Measurements from ENCODE around the gene CREBBP.

The CREBBP gene

GRCh38 chr16:3745751-3746355 lies 134.7 kb downstream of the CREBBP start:
- Histone ChIP-seq H3K27ac (ENCODE audit: low read length) (no peak overlapping the region), H3K4me1 (ENCODE audit: control insufficient read depth, insufficient read depth, low read length) (no peaks in the 10 kb centered on the region), H3K9ac (ENCODE audit: low read length in 2 of 2) (no peak overlapping the region), H3K9me3 (ENCODE audit: control insufficient read depth in 2 of 2, low read length in 2 of 2) (no peaks in the 10 kb centered on the region), H3K27me3 (ENCODE audit: control insufficient read depth in 1 of 2, insufficient read depth in 2 of 2, low read length in 2 of 2) (no peaks in the 10 kb centered on the region), H3K4me3 (ENCODE audit: low read length in 2 of 2) (no peak overlapping the region), H3K36me3 (ENCODE audit: control insufficient read depth in 2 of 2, insufficient read depth in 2 of 2, low read length in 2 of 2) (peaks cover 53 to 55% of the 10 kb centered on the region in 2 donors)

- no peak overlapping the region for H3K27ac ChIP-seq (ENCODE audit: low read length)
- peaks cover 64 to 65% of the 10 kb centered on the region in 2 donors for H3K36me3 ChIP-seq (ENCODE audit: control insufficient read depth in 2 of 2, insufficient read depth in 2 of 2, low read length in 2 of 2)
- no peaks in the 10 kb centered on the region for H3K9me3 ChIP-seq (ENCODE audit: control insufficient read depth in 2 of 2, low read length in 2 of 2)
- H3K9ac ChIP-seq (ENCODE audit: low read length in 2 of 2), result no peak overlapping the region
- H3K4me3 ChIP-seq (ENCODE audit: low read length in 2 of 2), result no peak overlapping the region
- H3K4me1 ChIP-seq (ENCODE audit: control insufficient read depth, insufficient read depth, low read length), result no peaks in the 10 kb centered on the region
- H3K27me3 ChIP-seq (ENCODE audit: control insufficient read depth in 1 of 2, insufficient read depth in 2 of 2, low read length in 2 of 2), result no peaks in the 10 kb centered on the region
Measured at GRCh38 chr16:3744018-3744417, 136.5 kb downstream of the CREBBP start.

GRCh38 chr16:3740934-3741333 lies 139.6 kb downstream of the CREBBP start:
- Histone ChIP-seq H3K36me3 (ENCODE audit: control insufficient read depth in 2 of 2, insufficient read depth in 2 of 2, low read length in 2 of 2) (peaks cover 72 to 75% of the 10 kb centered on the region in 2 donors), H3K27me3 (ENCODE audit: control insufficient read depth in 1 of 2, insufficient read depth in 2 of 2, low read length in 2 of 2) (no peaks in the 10 kb centered on the region), H3K9ac (ENCODE audit: low read length in 2 of 2) (no peak overlapping the region), H3K4me3 (ENCODE audit: low read length in 2 of 2) (no peak overlapping the region), H3K27ac (ENCODE audit: low read length) (no peak overlapping the region), H3K9me3 (ENCODE audit: control insufficient read depth in 2 of 2, low read length in 2 of 2) (no peaks in the 10 kb centered on the region), H3K4me1 (ENCODE audit: control insufficient read depth, insufficient read depth, low read length) (no peaks in the 10 kb centered on the region)

GRCh38 chr16:3740186-3740585 lies 140.3 kb downstream of the CREBBP start:
- H3K9ac ChIP-seq (ENCODE audit: low read length in 2 of 2), result no peak overlapping the region
- no peaks in the 10 kb centered on the region for H3K4me1 ChIP-seq (ENCODE audit: control insufficient read depth, insufficient read depth, low read length)
- H3K27ac ChIP-seq (ENCODE audit: low read length), result no peak overlapping the region
- no peak overlapping the region for H3K4me3 ChIP-seq (ENCODE audit: low read length in 2 of 2)
- H3K27me3 ChIP-seq (ENCODE audit: control insufficient read depth in 1 of 2, insufficient read depth in 2 of 2, low read length in 2 of 2), result no peaks in the 10 kb centered on the region
- H3K36me3 ChIP-seq (ENCODE audit: control insufficient read depth in 2 of 2, insufficient read depth in 2 of 2, low read length in 2 of 2), result peaks cover 73 to 77% of the 10 kb centered on the region in 2 donors
- no peaks in the 10 kb centered on the region for H3K9me3 ChIP-seq (ENCODE audit: control insufficient read depth in 2 of 2, low read length in 2 of 2)

GRCh38 chr16:3739636-3740035 lies 140.9 kb downstream of the CREBBP start:
- Histone ChIP-seq H3K4me3 (ENCODE audit: low read length in 2 of 2) (no peak overlapping the region), H3K9me3 (ENCODE audit: control insufficient read depth in 2 of 2, low read length in 2 of 2) (no peaks in the 10 kb centered on the region), H3K4me1 (ENCODE audit: control insufficient read depth, insufficient read depth, low read length) (no peaks in the 10 kb centered on the region), H3K36me3 (ENCODE audit: control insufficient read depth in 2 of 2, insufficient read depth in 2 of 2, low read length in 2 of 2) (peaks cover 77 to 78% of the 10 kb centered on the region in 2 donors), H3K27ac (ENCODE audit: low read length) (no peak overlapping the region), H3K9ac (ENCODE audit: low read length in 2 of 2) (no peak overlapping the region), H3K27me3 (ENCODE audit: control insufficient read depth in 1 of 2, insufficient read depth in 2 of 2, low read length in 2 of 2) (no peaks in the 10 kb centered on the region)

GRCh38 chr16:3738541-3738940 lies 142.0 kb downstream of the CREBBP start:
- Histone ChIP-seq H3K4me3 (ENCODE audit: low read length in 2 of 2) (no peak overlapping the region), H3K36me3 (ENCODE audit: control insufficient read depth in 2 of 2, insufficient read depth in 2 of 2, low read length in 2 of 2) (peaks cover 77 to 78% of the 10 kb centered on the region in 2 donors), H3K9me3 (ENCODE audit: control insufficient read depth in 2 of 2, low read length in 2 of 2) (no peaks in the 10 kb centered on the region), H3K27ac (ENCODE audit: low read length) (no peak overlapping the region), H3K4me1 (ENCODE audit: control insufficient read depth, insufficient read depth, low read length) (no peaks in the 10 kb centered on the region), H3K9ac (ENCODE audit: low read length in 2 of 2) (no peak overlapping the region), H3K27me3 (ENCODE audit: control insufficient read depth in 1 of 2, insufficient read depth in 2 of 2, low read length in 2 of 2) (no peaks in the 10 kb centered on the region)

GRCh38 chr16:3738128-3738527 lies 142.4 kb downstream of the CREBBP start:
- H3K9me3 ChIP-seq (ENCODE audit: control insufficient read depth in 2 of 2, low read length in 2 of 2), result no peaks in the 10 kb centered on the region
- H3K36me3 ChIP-seq (ENCODE audit: control insufficient read depth in 2 of 2, insufficient read depth in 2 of 2, low read length in 2 of 2), result peaks cover 73 to 75% of the 10 kb centered on the region in 2 donors
- H3K4me3 ChIP-seq (ENCODE audit: low read length in 2 of 2), result no peak overlapping the region
- H3K27me3 ChIP-seq (ENCODE audit: control insufficient read depth in 1 of 2, insufficient read depth in 2 of 2, low read length in 2 of 2), result no peaks in the 10 kb centered on the region
- H3K9ac ChIP-seq (ENCODE audit: low read length in 2 of 2), result no peak overlapping the region
- no peaks in the 10 kb centered on the region for H3K4me1 ChIP-seq (ENCODE audit: control insufficient read depth, insufficient read depth, low read length)
- no peak overlapping the region for H3K27ac ChIP-seq (ENCODE audit: low read length)

GRCh38 chr16:3737181-3737580 lies 143.3 kb downstream of the CREBBP start:
- Histone ChIP-seq H3K9me3 (ENCODE audit: control insufficient read depth in 2 of 2, low read length in 2 of 2) (no peaks in the 10 kb centered on the region), H3K4me3 (ENCODE audit: low read length in 2 of 2) (no peak overlapping the region), H3K4me1 (ENCODE audit: control insufficient read depth, insufficient read depth, low read length) (no peaks in the 10 kb centered on the region), H3K9ac (ENCODE audit: low read length in 2 of 2) (no peak overlapping the region), H3K27ac (ENCODE audit: low read length) (no peak overlapping the region), H3K27me3 (ENCODE audit: control insufficient read depth in 1 of 2, insufficient read depth in 2 of 2, low read length in 2 of 2) (no peaks in the 10 kb centered on the region), H3K36me3 (ENCODE audit: control insufficient read depth in 2 of 2, insufficient read depth in 2 of 2, low read length in 2 of 2) (peaks cover 67 to 68% of the 10 kb centered on the region in 2 donors)

- no peak overlapping the region for H3K27ac ChIP-seq (ENCODE audit: low read length)
- H3K4me3 ChIP-seq (ENCODE audit: low read length in 2 of 2), result no peak overlapping the region
- H3K9me3 ChIP-seq (ENCODE audit: control insufficient read depth in 2 of 2, low read length in 2 of 2), result no peaks in the 10 kb centered on the region
- no peaks in the 10 kb centered on the region for H3K4me1 ChIP-seq (ENCODE audit: control insufficient read depth, insufficient read depth, low read length)
- no peaks in the 10 kb centered on the region for H3K27me3 ChIP-seq (ENCODE audit: control insufficient read depth in 1 of 2, insufficient read depth in 2 of 2, low read length in 2 of 2)
- H3K36me3 ChIP-seq (ENCODE audit: control insufficient read depth in 2 of 2, insufficient read depth in 2 of 2, low read length in 2 of 2), result peaks cover 76% of the 10 kb centered on the region in 2 donors
- H3K9ac ChIP-seq (ENCODE audit: low read length in 2 of 2), result no peak overlapping the region
Measured at GRCh38 chr16:3736116-3736515, 144.4 kb downstream of the CREBBP start.

GRCh38 chr16:3735541-3735940 lies 145.0 kb downstream of the CREBBP start:
- Histone ChIP-seq H3K4me3 (ENCODE audit: low read length in 2 of 2) (no peak overlapping the region), H3K9ac (ENCODE audit: low read length in 2 of 2) (no peak overlapping the region), H3K27me3 (ENCODE audit: control insufficient read depth in 1 of 2, insufficient read depth in 2 of 2, low read length in 2 of 2) (no peaks in the 10 kb centered on the region), H3K4me1 (ENCODE audit: control insufficient read depth, insufficient read depth, low read length) (no peaks in the 10 kb centered on the region), H3K36me3 (ENCODE audit: control insufficient read depth in 2 of 2, insufficient read depth in 2 of 2, low read length in 2 of 2) (peaks cover 75 to 76% of the 10 kb centered on the region in 2 donors), H3K27ac (ENCODE audit: low read length) (no peak overlapping the region), H3K9me3 (ENCODE audit: control insufficient read depth in 2 of 2, low read length in 2 of 2) (no peaks in the 10 kb centered on the region)

- Histone ChIP-seq H3K9ac (ENCODE audit: low read length in 2 of 2) (no peak overlapping the region), H3K36me3 (ENCODE audit: control insufficient read depth in 2 of 2, insufficient read depth in 2 of 2, low read length in 2 of 2) (peaks cover 77 to 78% of the 10 kb centered on the region in 2 donors)
Measured at GRCh38 chr16:3734758-3735221, 145.7 kb downstream of the CREBBP start.

More at GRCh38 chr16:3734758-3735221, 145.7 kb downstream of the CREBBP start:
- H3K27ac ChIP-seq (ENCODE audit: low read length), result no peak overlapping the region
- H3K4me3 ChIP-seq (ENCODE audit: low read length in 2 of 2), result no peak overlapping the region
- no peaks in the 10 kb centered on the region for H3K27me3 ChIP-seq (ENCODE audit: control insufficient read depth in 1 of 2, insufficient read depth in 2 of 2, low read length in 2 of 2)
- no peaks in the 10 kb centered on the region for H3K9me3 ChIP-seq (ENCODE audit: control insufficient read depth in 2 of 2, low read length in 2 of 2)
- H3K4me1 ChIP-seq (ENCODE audit: control insufficient read depth, insufficient read depth, low read length), result no peaks in the 10 kb centered on the region

Measured in stomach smooth muscle (tissue), 2 donors.